NCI-H2196 treated with DMSO at 0.1 percent for 48 hours (cell line): Measurements from ENCODE around the gene KCNJ1.

Source experiments
- DNase-seq: peaks from one replicate; lab custom pipeline; 2025; ENCODE audit not compliant: unreplicated experiment; lab: John Stamatoyannopoulos, UW

KCNJ1 gene

GRCh38 chr11:128884054-128884453 lies 17.0 kb upstream of the KCNJ1 start:
- DNase-seq: no peak

- DNase-seq: no peak
Measured at GRCh38 chr11:128882451-128882850, 15.4 kb upstream of the KCNJ1 start.

DNA sequence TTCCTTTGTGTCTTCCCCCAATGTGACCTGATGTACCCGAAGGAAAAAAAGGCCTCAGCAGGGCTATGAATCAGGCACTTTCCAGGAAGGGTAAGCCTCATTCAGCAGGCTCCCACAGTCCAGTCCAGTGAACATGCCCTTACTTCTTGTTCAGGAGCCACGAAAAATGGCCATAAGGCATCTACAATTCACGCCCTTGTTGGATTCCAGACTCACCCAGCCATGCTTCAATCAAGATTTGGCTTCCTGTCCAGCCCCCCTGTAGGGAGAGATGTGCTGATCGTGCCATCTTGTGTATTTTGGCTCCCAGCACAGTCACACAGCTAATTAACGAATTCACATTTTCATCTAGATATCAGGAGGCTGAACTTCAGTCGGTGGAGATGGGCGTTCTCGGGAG lies 14.1 kb upstream of the KCNJ1 start:
- DNase-seq: no peak

- DNase-seq: no peak
Measured at GRCh38 chr11:128879817-128880216, 12.7 kb upstream of the KCNJ1 start.

- DNase-seq: no peak
Measured at GRCh38 chr11:128878455-128878854, 11.4 kb upstream of the KCNJ1 start.

DNA sequence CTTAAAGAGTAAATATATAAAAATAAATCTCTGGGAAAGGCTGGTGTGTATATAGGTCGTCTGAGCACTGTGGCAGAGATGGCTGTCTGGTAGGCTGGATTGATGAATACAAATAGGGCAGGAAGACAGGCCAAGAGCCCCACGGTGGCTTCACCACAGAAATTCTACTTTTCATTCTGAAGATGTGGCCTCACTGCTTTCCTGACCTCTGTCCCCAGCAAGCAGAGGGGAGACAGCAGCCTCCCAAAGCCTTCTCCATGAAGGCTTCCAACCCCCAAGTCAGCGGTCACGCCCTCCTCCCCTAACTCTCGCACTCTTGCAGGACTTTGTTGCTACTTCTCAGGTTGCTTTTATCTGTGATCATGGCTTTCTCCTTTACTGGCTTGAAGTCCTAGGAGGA lies 10.6 kb upstream of the KCNJ1 start:
- DNase-seq: no peak

GRCh38 chr11:128876133-128876650 lies 9.1 kb upstream of the KCNJ1 start:
- no peak for DNase-seq

GRCh38 chr11:128874427-128874826 lies 7.3 kb upstream of the KCNJ1 start:
- DNase-seq: no peak

DNA sequence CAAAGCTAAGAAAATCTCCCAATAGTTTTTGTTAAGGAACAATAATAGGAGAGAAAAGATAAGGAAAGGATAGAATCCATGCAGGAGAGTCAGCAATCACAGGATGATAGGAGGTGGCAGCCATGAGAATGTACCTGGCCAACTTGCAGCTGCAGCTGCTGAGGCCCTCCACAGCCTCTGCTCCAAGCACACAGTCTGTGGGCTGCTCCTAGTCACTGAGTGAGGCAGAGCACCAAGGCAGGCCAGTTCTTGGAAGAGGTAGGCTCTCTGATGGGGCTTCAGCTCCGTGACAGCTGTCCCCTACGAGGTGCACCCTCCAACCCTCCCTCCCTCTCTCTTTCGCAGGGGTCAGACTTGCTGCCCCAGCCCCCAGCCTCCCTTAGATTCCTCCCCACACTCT lies 5.5 kb upstream of the KCNJ1 start:
- DNase-seq: no peak

DNA sequence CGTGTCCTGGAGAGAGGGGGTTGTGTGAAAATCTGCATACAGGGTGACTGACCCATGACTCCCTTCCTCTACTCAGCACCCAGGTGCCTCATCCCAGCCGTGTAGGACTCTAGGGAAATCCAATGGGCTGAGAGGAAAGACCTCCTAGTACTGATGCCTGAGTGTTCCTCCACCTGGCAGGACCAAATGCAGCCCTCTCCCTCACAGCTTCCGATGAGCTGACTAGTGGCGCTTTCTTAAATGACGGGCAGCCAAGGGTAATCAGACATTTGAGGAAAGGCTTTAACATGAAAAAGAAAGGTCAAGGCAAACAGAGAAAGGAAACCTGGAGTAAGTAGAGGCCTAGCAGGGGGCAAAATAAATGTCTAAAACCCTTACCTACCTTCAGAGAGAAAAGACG lies 5.0 kb upstream of the KCNJ1 start:
- DNase-seq: no peak

DNA sequence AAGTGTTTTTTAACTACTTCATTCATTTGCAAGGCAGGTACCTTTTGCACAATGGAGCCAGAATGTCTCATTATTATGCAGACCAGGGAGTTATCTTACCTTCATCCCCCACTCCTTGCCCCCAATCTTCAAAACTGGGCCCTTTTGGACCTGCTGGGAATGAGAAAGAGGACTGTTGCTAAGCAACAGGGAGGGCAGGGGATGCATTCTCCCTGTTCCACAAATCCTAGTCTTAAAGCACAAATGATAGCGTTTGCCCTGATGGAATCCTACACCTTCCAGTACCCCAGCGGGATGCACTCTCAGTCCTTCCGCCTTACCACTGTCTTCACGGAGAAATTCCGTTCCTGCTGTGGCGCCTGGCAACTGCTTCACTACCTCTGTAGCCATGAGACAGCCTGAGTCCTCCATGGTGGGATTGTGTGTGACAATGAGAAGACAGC lies 4.1 kb upstream of the KCNJ1 start:
- DNase-seq: no peak

- DNase-seq: no peak
Measured at GRCh38 chr11:128868841-128869671, 2.0 kb upstream of the KCNJ1 start.

DNA sequence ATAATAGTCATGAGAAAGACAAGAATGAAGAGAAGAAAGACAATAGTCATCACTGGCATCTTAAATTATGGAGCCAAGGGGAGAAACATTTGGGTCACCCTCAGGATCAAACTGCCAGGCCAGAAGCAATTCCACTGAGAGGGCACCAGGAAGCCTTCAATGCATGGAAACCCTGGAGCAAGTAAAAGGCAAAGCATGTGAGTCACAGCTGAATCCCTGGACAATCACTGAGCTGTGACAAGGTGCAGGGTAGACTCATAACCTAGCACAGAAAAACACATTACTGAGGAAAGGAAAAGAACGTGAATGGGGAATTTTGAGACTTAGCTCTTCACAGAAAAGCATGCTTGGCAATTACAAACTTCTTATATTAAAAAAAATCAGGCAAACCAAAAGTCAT lies 1.6 kb downstream of the KCNJ1 start:
- no peak for DNase-seq

DNA sequence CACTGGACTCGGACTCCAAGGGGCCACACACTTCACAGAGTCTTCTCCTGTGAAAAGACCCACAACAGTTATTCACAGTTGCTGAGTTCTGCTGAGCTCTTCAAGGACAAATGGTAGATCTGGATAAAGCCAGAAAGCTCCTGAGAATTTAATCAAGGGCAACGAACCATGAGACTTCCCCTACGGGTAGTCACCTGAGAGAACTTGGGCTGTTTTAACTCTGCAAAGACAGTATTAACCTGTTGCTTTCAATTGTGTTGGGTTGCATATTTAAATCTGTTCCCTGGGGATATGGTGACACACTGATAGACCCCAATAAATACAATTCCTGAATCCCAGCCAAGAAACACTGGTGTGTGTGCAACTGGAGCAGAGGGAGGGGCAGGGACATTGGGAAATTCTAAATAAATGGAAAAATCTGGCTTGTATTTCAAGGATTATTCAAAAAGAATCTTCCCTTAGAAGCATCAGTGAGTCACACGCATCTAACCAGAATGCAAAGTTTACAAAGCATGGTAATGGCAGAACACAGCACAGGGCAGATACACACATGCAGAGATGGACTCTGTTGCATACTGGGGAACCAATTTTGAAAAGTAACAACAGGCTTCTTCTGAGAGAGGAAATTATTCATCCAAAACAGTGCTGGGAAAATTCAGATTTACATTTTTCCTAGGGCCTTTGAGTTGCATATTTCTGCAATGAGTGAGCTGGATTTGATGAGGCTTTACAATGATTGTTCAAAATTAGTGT lies 4.0 kb downstream of the KCNJ1 start:
- DNase-seq: no peak

- DNase-seq: no peak
Measured at GRCh38 chr11:128862406-128862805, 4.7 kb downstream of the KCNJ1 start.

DNA sequence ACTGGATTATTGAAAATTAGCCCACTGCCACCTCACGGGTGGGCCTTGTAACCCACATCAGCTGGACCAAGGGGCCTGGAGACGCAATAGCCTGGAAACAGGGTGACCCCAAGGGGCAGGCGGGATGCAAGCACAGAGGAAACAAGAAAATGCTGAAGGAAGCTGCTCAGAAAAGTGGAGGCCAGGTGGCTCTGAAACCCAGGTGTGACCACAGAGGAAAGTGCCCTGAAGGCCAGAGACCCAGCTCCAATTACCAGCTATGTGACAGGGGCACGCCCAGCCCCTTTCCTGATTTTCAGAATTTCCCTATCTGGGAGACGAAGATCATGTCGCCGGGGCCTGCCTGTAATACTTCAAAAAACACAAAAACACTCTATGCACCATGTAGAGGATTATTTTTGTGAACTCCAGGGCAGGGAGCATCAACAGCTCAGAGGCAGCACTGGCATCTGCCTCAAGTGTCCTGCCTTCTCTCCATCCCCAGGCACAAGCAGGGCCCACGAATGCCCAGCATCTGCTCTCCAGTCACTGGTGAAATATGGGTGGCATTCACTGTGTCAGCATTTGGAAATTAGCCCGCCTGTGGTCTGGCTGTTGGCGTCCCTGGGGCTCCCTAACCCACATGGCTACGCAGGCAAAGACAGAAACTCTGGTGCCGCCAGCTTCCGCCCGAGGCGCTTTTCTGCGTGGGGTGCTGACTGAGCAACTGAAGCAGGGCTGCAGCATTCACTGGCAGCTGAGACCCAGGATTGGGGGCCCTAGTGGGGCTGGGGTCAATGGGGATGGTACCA lies 6.3 kb downstream of the KCNJ1 start:
- DNase-seq: no peak

- no peak for DNase-seq
Measured at GRCh38 chr11:128859563-128860441, 7.3 kb downstream of the KCNJ1 start.

- no peak for DNase-seq
Measured at GRCh38 chr11:128857341-128857740, 9.8 kb downstream of the KCNJ1 start.

DNA sequence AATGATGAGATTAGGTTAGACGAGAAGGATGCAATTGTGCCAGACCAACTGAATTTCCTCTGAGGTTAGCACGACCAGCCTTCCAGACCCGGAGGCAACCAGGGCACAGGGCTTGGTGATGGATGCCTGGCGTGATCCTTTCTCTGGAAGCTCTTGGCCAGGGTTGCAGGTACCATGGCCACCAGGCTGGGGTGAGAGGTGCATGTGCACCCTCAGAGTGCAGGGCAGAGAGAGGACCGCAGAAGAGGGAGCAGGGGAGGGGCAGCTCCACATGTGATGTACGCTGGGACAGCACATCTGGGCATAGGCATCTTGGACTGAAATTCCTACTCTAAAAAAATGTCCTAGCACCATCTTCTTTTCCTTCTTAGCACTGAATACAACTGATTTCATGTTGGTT lies 10.9 kb downstream of the KCNJ1 start:
- no peak for DNase-seq

GRCh38 chr11:128854841-128855240 lies 12.3 kb downstream of the KCNJ1 start:
- no peak for DNase-seq
